Non-pigmented ciliary epithelial cell (primary cell): Measurements from ENCODE around the gene AOX1.
"Not testable (repeated sequence)": the region's sequence is repeated elsewhere in the genome, so short reads cannot be mapped to it uniquely, and the experiment has no call there.

ENCODE experiments used
- DNase-seq: peaks from one replicate; pipeline ENCODE4 v3.0.0-alpha.2; 2010; ENCODE audit warnings: low read depth

The AOX1 gene

DNA sequence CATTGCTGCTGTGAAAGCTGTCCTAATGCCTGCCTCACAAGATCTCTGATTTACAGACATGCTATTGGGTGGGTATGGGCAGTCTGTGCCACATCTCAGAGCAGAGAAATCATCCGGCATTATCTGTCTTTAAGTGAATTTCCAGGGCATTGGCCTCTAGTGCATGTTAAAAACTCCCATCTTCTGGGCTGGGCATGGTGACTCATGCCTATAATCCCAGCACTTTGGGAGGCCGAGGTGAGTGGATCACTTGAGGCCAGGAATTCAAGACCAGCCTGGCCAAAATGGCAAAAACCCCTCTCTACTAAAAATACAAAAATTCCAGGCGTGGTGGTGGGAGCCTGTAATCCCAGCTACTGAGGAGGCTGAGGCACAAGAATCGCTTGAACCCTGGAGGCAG is 42.6 kb downstream of the AOX1 start:
- DNase-seq = not testable (repeated sequence)

GRCh38 chr2:200631287-200631686 is 45.5 kb downstream of the AOX1 start:
- DNase-seq = no peak

DNA sequence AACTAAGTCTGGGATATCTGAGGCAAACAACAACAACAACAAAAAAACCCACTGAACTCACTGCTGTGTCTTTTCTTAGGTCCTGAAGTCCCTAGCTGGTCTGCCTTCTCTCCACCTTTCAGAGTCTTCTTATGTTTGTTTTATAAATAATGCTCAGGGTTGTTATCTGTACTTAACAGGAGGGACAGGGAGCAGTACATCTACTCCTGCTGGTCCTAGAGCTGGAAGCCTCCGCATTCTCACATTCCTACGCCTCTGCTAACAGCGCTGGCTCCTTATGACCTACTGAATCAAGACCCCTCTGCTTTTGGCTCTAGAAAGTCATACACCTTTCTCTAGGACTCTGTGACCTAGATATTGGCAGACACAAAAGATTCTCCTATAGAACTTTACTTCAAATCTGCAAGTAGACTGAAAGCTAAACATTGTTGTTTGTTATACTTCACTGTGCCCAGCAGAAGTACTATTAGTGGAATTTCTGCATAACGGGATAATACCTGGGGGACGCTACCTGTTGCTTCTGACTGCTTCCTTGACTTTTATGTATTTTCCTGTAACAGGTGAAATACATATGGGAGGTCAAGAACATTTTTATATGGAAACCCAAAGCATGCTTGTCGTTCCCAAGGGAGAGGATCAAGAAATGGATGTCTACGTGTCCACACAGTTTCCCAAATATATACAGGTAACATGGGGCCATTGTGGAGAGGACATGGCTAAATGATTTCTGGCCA is 48.6 kb downstream of the AOX1 start:
- no peak for DNase-seq

GRCh38 chr2:200635251-200635650 is 49.4 kb downstream of the AOX1 start:
- no peak for DNase-seq

DNA sequence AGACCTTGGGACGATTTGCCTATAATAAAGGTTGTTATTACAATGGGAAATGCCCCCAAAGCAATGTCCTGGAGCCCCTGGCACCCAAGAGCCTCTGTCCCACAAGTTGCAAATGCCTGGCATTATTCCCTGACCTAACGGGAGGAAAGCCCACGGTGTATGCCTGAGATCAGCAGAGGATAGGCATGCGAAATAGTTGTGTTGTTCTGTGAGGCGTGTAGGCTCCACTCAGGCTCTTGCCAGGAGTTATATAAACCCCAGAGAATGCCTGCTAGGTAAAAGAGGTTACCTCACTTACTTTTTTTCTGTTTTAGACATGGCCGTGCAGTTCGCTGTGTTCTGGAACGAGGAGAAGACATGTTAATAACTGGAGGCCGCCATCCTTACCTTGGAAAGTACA is 52.1 kb downstream of the AOX1 start:
- DNase-seq = no peak

- no peak for DNase-seq
Measured at GRCh38 chr2:200640176-200640575, 54.4 kb downstream of the AOX1 start.

DNA sequence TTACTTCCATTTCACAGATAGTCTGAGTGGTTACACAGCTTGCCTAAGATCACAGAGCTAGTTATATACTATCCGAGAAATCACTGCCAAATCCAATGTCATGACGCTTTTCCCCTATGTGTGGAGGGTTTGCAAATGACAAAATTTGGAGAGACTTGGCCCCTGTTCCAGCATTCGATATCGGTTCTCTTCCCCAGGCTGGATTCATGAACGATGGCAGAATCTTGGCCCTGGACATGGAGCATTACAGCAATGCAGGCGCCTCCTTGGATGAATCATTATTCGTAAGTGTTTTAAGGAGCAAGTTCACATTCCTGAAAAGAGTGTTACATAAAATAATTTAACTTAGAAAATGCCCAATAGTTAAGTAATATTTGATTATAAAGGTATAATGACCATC is 55.1 kb downstream of the AOX1 start:
- no peak for DNase-seq

GRCh38 chr2:200648518-200649281 is 62.9 kb downstream of the AOX1 start:
- not testable (repeated sequence) for DNase-seq

DNA sequence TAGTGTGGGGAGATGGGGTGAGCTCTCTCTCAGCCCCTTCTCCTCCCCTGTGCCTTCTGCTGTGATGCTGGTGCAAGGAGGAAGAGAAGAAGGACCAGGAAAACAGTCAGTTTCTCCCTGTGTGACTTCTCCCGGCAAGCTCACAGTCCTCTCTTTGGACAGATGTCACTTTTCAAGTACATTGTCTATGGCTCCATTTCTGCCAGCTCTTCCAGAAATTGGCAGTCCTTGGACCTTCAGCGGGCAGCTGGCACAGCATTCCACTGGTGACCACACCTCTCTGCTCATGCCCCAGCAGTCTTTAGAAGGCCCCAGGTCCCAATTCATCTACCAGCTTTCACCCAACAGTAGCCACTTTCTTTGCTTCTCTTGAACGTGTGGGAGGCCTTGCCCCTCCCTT is 63.9 kb downstream of the AOX1 start:
- no peak for DNase-seq

DNA sequence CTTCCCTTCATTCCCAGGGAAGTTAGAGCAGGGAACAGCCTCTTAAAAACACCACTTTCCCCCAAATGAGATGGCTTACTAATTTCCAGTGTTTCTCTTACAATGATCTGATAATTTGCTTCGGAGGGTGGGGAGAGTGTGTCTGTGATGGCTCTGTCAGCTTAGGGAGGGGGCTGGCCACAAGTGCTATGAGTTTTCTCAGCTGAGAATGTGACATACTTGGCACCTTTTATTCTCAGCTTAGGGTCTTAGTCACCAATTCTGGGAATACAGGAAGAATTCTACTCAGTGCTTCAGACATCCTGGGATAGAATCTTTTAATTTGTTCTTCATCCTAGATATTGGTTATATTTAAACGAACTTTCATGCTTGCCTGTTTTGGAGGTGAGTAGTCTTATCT is 64.4 kb downstream of the AOX1 start:
- DNase-seq = no peak

- DNase-seq = no peak
Measured at GRCh38 chr2:200652158-200652557, 66.3 kb downstream of the AOX1 start.

- DNase-seq = no peak
Measured at GRCh38 chr2:200653021-200653420, 67.2 kb downstream of the AOX1 start.

DNA sequence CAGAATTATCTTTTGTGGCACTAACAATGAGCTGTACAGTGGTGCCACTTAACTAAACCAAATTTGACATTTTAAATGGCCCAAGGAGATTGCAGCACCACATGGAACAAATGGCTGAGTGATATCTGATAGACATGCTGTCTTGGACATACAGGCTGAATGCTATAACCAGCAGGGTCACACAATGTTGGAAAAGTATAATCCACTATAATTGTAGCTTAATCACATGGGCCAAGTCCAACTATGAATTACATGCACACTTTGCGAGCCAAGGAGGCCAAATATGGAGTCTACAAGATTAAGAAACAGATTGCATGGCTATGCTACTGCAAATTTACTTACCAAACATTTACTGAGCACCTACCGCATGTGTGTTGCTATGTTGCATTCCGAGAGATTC is 69.0 kb downstream of the AOX1 start:
- DNase-seq = no peak

DNA sequence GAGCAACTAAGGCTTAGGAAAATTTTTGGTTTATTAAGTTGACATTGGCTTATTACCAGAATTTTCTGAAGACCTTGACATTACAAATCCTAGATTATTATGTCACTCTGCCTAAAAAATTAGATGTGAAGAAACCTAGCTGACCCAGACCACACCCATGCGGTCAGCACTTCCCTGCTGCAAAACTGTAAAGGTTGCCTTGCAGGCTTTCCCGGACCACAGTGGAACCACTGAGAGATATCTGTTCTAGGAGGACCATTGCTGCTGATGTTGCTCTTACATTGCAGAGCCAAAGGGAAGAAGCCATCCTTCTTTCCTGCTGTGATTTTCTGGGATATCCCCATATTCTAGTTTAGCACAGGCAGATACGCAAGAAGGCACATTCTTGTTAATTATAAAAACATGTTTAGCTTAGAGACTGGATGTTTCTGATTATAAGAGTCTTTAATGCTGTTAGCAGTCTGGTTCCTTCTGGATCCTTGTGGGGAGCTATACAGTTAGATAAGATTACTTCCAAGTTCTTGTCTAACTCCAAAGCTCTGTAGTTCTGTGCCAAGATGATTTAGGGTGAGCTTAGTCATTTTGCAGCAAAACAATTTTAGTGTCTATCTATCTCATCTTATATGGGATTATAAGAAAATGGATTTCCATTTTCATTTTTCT is 70.2 kb downstream of the AOX1 start:
- no peak for DNase-seq

- DNase-seq = no peak
Measured at GRCh38 chr2:200658278-200658864, 72.6 kb downstream of the AOX1 start.

GRCh38 chr2:200659410-200659809 is 73.6 kb downstream of the AOX1 start:
- no peak for DNase-seq

- DNase-seq = no peak
Measured at GRCh38 chr2:200661477-200661876, 75.7 kb downstream of the AOX1 start.

DNA sequence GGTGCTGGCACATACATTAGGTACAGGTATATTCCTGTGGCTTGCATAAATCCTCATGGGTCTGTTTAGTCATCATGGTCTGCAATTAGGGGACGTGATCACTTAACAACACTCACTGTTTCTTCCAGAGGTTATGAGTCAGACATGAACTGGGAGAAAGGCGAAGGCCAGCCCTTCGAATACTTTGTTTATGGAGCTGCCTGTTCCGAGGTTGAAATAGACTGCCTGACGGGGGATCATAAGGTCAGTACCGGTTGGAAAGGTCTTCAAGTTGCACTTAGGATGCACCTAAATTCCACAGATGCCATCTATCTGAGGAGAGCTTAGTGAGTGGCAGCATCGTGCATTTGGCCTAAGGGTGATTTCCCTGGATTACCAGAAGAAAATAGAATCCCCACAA is 76.9 kb downstream of the AOX1 start:
- DNase-seq = peak; percentile 10

DNA sequence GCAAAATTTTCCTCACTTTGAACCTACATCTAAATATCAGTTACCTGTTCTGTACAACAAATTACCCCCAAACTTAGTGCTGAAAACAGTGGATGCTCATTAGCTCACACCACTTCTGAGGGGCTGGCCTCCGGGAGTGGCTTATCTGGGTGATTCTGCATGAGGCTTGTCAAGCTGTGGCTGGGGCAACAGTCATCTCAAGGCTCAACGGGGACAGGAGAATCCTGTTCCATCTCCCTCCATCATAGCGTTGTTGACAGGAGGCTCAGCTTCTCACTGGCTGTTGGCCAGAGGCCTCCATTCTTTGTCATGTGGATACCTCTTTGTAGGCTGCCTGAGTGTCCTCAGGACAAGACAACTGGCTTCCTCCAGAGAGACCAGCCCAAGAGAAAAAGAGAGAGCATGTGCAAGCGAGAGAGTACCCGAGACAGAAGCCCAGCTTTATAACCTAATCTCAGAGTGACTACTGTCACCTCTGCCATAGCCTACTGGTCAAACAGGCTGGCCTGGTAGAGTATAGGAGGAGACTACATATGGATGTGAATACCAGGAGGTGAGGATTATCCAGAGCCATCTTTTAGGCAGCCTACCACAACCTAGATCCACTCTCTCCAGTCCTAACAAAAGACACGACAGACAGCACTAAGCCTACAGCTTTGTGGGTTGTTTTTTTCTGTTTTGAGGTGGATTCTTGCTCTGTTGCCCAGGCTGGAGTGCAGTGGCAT is 79.1 kb downstream of the AOX1 start:
- DNase-seq = no peak

DNA sequence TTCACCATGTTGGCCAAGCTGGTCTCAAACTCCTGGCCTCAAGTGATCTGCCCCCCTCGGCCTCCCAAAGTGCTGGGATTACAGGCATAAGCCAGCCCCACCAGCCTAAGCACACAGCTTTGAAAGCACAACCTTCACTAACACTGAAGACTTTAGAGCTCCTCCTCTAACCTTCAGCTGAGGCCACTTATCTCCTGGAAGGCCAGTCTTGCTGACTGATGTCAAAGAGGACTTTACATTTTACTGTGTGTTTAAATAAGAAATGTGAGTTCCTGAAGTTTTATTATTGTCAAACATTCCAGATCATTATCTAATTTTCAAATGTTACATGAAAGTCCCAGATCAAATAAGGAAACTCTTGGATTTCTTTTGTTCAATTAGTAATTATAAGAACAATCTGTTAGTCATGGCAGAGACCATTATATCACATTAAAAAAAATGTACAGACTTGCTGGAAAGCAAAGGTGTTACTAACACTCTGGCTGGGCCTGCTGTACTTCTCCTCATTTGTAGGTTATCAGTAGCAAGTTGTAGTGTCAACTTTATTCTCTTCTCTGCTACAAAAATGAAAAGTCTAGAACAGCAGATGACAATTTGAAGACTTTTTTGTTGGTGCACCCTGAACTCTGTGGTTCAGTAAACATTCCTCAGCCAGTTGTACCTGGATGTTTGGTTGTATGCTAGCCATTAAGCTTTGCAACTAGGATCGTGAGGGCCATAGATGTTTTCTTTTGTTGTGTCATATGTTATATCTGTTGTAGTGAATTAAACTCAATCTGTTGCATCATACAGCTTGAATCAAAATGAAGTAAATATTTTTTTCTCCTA is 80.0 kb downstream of the AOX1 start:
- no peak for DNase-seq

DNA sequence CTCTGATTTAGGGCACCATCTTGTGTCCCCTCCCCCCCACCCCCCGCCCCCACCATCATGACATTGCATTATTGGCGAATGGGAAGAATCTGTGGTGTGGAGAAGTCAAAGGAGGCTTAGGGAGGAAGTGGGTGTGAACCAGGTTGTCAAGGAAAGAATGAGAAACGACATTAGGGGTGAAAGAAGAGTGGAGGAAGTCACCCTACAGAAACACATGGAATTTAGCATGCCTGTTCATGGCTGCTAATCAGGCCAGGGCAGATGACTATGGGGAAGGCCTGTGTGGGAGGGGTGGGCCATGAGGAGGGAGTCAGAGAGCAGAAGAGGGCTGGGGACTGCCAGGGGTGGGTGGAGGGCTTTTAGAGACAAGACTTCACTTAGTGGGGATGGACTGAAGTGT is 81.6 kb downstream of the AOX1 start:
- no peak for DNase-seq
